Measurements from ENCODE around the gene TTLL5. TPM values are rescaled to one million over a fixed set of nuclear protein-coding genes. Genes with fewer than 3 reads are reported as not detected.

TTLL5 gene
- total RNA-seq, 1 experiment from 2014 or later, result 35.7 TPM

DNA sequence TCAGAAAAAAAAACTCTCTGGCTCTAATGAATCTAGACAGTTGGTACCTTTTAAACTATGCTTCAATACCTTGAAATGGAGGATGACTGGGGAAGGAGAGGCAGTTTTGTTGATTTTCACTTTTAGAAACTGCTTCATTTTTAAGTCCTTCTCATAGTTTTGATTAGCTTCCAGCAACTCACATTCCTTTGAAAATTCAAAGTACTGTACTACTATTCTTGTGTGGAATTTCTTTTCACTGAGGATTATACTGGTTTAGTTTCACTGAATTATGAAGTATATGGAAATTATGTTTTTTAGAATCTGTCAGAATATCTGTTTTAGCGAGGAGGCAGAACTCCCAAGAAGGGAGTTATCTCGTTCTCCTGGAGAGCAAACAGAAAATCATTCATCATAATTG lies 204.5 kb downstream of the TTLL5 start:
- Histone ChIP-seq H2BK12ac (ENCODE audit: insufficient read length, low read depth, low read length) (no peak overlapping the region), H3K27me3 (ENCODE audit: insufficient read depth, low read length) (peaks cover 12% of the 10 kb centered on the region), H2AK5ac (ENCODE audit: insufficient read length, low read length) (no peak overlapping the region), H3K9ac (ENCODE audit: extremely low read depth, insufficient read length, low read length) (no peak overlapping the region), H3K4me2 (ENCODE audit: insufficient read depth, insufficient read length, low read length) (no peak overlapping the region), H3K4ac (ENCODE audit: low read depth, low read length) (no peak overlapping the region), H3K79me2 (ENCODE audit: insufficient read depth, low read length) (no peaks in the 10 kb centered on the region), H4K8ac (replicated peaks; ENCODE audit: insufficient read length, low read depth, low read length) (no peak overlapping the region), H3T11ph (ENCODE audit: low read length) (no peak overlapping the region), H3K56ac (ENCODE audit: insufficient read length, low read depth, low read length) (no peak overlapping the region), H3K9me3 (ENCODE audit: control insufficient read depth, low read depth, low read length) (no peaks in the 10 kb centered on the region), H4K5ac (ENCODE audit: insufficient read length, low read depth, low read length) (no peak overlapping the region), H2BK120ac (ENCODE audit: low read depth, low read length, poor library complexity, severe bottlenecking) (no peak overlapping the region), H2BK5ac (ENCODE audit: insufficient read length, low read length) (no peak overlapping the region), H3K14ac (ENCODE audit: insufficient read depth, low read length) (no peak overlapping the region), H3K79me1 (ENCODE audit: insufficient read depth, low read depth, low read length, poor library complexity, severe bottlenecking) (no peaks in the 10 kb centered on the region), H2BK15ac (ENCODE audit: low read depth, low read length) (no peak overlapping the region), H4K91ac (ENCODE audit: insufficient read length, low read depth, low read length) (no peak overlapping the region), H3K23me2 (ENCODE audit: insufficient read length, low read depth, low read length, poor library complexity, severe bottlenecking) (no peaks in the 10 kb centered on the region), H2BK20ac (ENCODE audit: low read depth, low read length, poor library complexity, severe bottlenecking) (no peak overlapping the region), H4K20me1 (ENCODE audit: control insufficient read depth, insufficient read depth, insufficient read length) (no peaks in the 10 kb centered on the region), H3K23ac (ENCODE audit: insufficient read length, low read depth, low read length) (no peak overlapping the region), H3K27ac (ENCODE audit: insufficient read length, low read depth, low read length) (no peak overlapping the region), H3K18ac (ENCODE audit: insufficient read length, low read depth, low read length) (no peak overlapping the region), H2AFZ (ENCODE audit: low read length) (no peak overlapping the region), H3K4me1 (ENCODE audit: insufficient read depth, low read length) (no peaks in the 10 kb centered on the region; the same call in 1 of the 2 replicates)
- TF ChIP-seq CTCF (conservative IDR thresholded peaks at IDR 0.05), result no peak
- no CpG with 5 or more reads among the region's 2 CpGs for WGBS (ENCODE audit: extremely low coverage, insufficient read length, low lambda C conversion rate)
- H3K27ac Mint-ChIP-seq, result no peak overlapping the region
- no peak for DNase-seq
- peaks cover 2 to 9% (median 8%) of the 10 kb centered on the region in 3 experiments; a peak in 6 of 7 replicates for H3K36me3 Mint-ChIP-seq (ENCODE audit: insufficient read depth in 1 of 3, low read depth in 3 of 3)
- H3K27me3 Mint-ChIP-seq (ENCODE audit: low read depth), result peaks cover 31% of the 10 kb centered on the region
- H3K4me3 Mint-ChIP-seq, result no peak overlapping the region
- peaks cover 34 to 38% of the 10 kb centered on the region in 2 experiments for H3K4me1 Mint-ChIP-seq
- no peaks in the 10 kb centered on the region for H3K9me3 Mint-ChIP-seq
